OCI-LY7 (cell line): ENCODE measurements around the gene KRI1. TPM values are rescaled to one million over a fixed set of nuclear protein-coding genes. Genes with fewer than 3 reads are reported as not detected.

Source experiments
- BruUV-seq: library from RNA; stranded (reverse); fragments of 400-500 nt; replicated peaks from 2 replicates; lab custom pipeline; 2021; lab: Mats Ljungman, UMichigan
- CTCF ChIA-PET: fragments of 300-600 bp; sonication (Branson Sonifier 250); formaldehyde crosslinking; loops from one replicate; lab custom pipeline; 2022; ENCODE audit warnings: antibody characterized with exemption; ENCODE audit not compliant: unreplicated experiment; lab: Charles Lee
- POLR2A ChIA-PET: fragments of 300-600 bp; sonication (Branson Sonifier 250); formaldehyde crosslinking; loops from one replicate; lab custom pipeline; 2022; ENCODE audit warnings: antibody characterized with exemption; lab: Charles Lee
- DNase-seq: peaks from one replicate; pipeline ENCODE4 v3.0.0-alpha.2; 2015; ENCODE audit warnings: low spot score
- H2AFZ ChIP-seq: fragments of 200-600 bp; sonication (generic), shearing (Covaris generic); 2 replicates; pipeline ENCODE4 v1.6.1; 2014; ENCODE audit warnings: mild to moderate bottlenecking, antibody characterized with exemption, low read length, moderate library complexity
- H3K27ac ChIP-seq: fragments of 200-600 bp; sonication (generic); 2 replicates; pipeline ENCODE4 v1.5.1; 2014; ENCODE audit warnings: mixed run types, low read depth, mild to moderate bottlenecking, moderate library complexity, low read length, inconsistent platforms; ENCODE audit not compliant: poor library complexity, severe bottlenecking
- H3K36me3 ChIP-seq: fragments of 200-600 bp; sonication (generic); 2 replicates; pipeline ENCODE4 v1.6.1; 2014; ENCODE audit warnings: mild to moderate bottlenecking, antibody characterized with exemption, low read length, moderate library complexity, mixed read lengths; ENCODE audit not compliant: insufficient read depth
- H3K4me1 ChIP-seq: fragments of 200-600 bp; sonication (generic); 2 replicates; pipeline ENCODE4 v1.5.1; 2014; ENCODE audit warnings: mild to moderate bottlenecking, low read length; ENCODE audit not compliant: insufficient read depth, poor library complexity, severe bottlenecking
- H3K4me2 ChIP-seq: fragments of 200-600 bp; sonication (generic); 2 replicates; pipeline ENCODE4 v1.6.1; 2014; ENCODE audit warnings: mild to moderate bottlenecking, low read length
- H3K4me3 ChIP-seq: fragments of 200-600 bp; sonication (generic); 2 replicates; pipeline ENCODE4 v1.5.1; 2014; ENCODE audit warnings: mild to moderate bottlenecking, low read depth, low read length; ENCODE audit not compliant: poor library complexity, severe bottlenecking
- H3K79me2 ChIP-seq: fragments of 200-600 bp; sonication (generic); 2 replicates; pipeline ENCODE4 v1.6.1; 2016; ENCODE audit warnings: low read depth, mild to moderate bottlenecking, low read length, moderate library complexity, mixed read lengths; ENCODE audit not compliant: insufficient read depth
- H3K9me2 ChIP-seq: fragments of 200-600 bp; sonication (generic); 2 replicates; pipeline ENCODE4 v1.6.1; 2016; ENCODE audit warnings: mild to moderate bottlenecking, low read length, mixed read lengths; ENCODE audit not compliant: insufficient read depth
- H3K9me3 ChIP-seq: fragments of 200-600 bp; sonication (generic); 2 replicates; pipeline ENCODE4 v1.6.1; 2014; ENCODE audit warnings: mild to moderate bottlenecking, mixed run types, low read length, mixed read lengths
- H4K20me1 ChIP-seq: fragments of 200-600 bp; sonication (generic); 2 replicates; pipeline ENCODE4 v1.6.1; 2014; ENCODE audit warnings: mild to moderate bottlenecking, antibody characterized with exemption, low read length, moderate library complexity, mixed read lengths; ENCODE audit not compliant: insufficient read depth
- CTCF ChIP-seq: fragments of 200-600 bp; sonication (generic); conservative IDR thresholded peaks from 2 replicates; pipeline ENCODE4 v1.5.1; 2014; ENCODE audit warnings: mild to moderate bottlenecking, antibody characterized with exemption, low read length, moderate library complexity, mixed read lengths
- EZH2phosphoT487 ChIP-seq: fragments of 200-600 bp; sonication (generic); IDR thresholded peaks from 2 replicates; pipeline ENCODE4 v1.6.1; 2018; ENCODE audit warnings: low read depth, borderline replicate concordance, mild to moderate bottlenecking, mixed run types, antibody characterized with exemption, low read length, moderate library complexity, mixed read lengths
- intact Hi-C: fragments of 100-400 bp; cut with micrococcal nuclease; formaldehyde crosslinking; loops from one replicate; pipeline ENCODE4 v1.10.0; 2022; ENCODE audit not compliant: unreplicated experiment
- total RNA-seq, 2 experiments: library from RNA; depleted of rRNA in 1 of 2; stranded (reverse); fragments of >200 nt in 1 of 2; shearing (Covaris generic) in 1 of 2; gene quantifications; 2 replicates each; pipeline ENCODE4 v1.2.3, GENCODE V29; 2014 to 2022

KRI1 gene
- total RNA-seq, 2 experiments from 2014 or later, result 53.6 to 58.4 TPM

- Histone ChIP-seq H3K4me2 (peak overlapping the region; percentile 67), H3K36me3 (peaks cover 93% of the 10 kb centered on the region), H3K4me1 (peaks cover 38% of the 10 kb centered on the region), H3K79me2 (no peaks in the 10 kb centered on the region; the same call in 1 of the 2 replicates), H4K20me1 (no peaks in the 10 kb centered on the region), H3K27ac (peak overlapping the region; percentile 88), H3K9me2 (no peaks in the 10 kb centered on the region), H3K4me3 (no peak overlapping the region), H3K9me3 (no peaks in the 10 kb centered on the region), H2AFZ (no peak overlapping the region)
- ChIA-PET CTCF (interaction anchor here (1.1 kb wide), 1 partner anchor 10 kb away, joined by 5 read pairs; no protein-coding TSS in a partner anchor), POLR2A (no interaction called here)
- intact Hi-C loops, result loop anchor here (1.0 kb wide), 1 partner anchor 10 kb away; no protein-coding TSS in a partner anchor
- DNase-seq, result no peak
- no peak for TF ChIP-seq CTCF
- TF ChIP-seq EZH2phosphoT487, result no peak
- no TSS peak for BruUV-seq
These were observed 10.8 kb downstream of the KRI1 start for GRCh38 chr19:10554760-10555609.

- no peaks in the 10 kb centered on the region for H3K9me3 ChIP-seq
- no peaks in the 10 kb centered on the region for H4K20me1 ChIP-seq
- BruUV-seq, result no TSS peak
- TF ChIP-seq EZH2phosphoT487 (no peak), CTCF (no peak)
- peak overlapping the region; percentile 88 for H3K27ac ChIP-seq
- peak overlapping the region; percentile 19 for H3K4me3 ChIP-seq
- ChIA-PET POLR2A (interaction anchor here (0.6 to 0.9 kb wide), 2 partner anchors 11 to 42 kb away, joined by 3 to 4 read pairs; no protein-coding TSS in a partner anchor), CTCF (interaction anchor here (1.1 kb wide), 1 partner anchor 11 kb away, joined by 5 read pairs; no protein-coding TSS in a partner anchor)
- intact Hi-C loops, result loop anchor here (1.0 kb wide), 1 partner anchor 11 kb away; no protein-coding TSS in a partner anchor
- peaks cover 38% of the 10 kb centered on the region for H3K4me1 ChIP-seq
- no peak overlapping the region for H2AFZ ChIP-seq
- H3K36me3 ChIP-seq, result peaks cover 92% of the 10 kb centered on the region
- peak; percentile 82 for DNase-seq
- H3K9me2 ChIP-seq, result no peaks in the 10 kb centered on the region
- peak overlapping the region; percentile 67 for H3K4me2 ChIP-seq
- H3K79me2 ChIP-seq, result no peaks in the 10 kb centered on the region; the same call in 1 of the 2 replicates
These were observed 11.8 kb downstream of the KRI1 start for GRCh38 chr19:10553943-10554381.
